Activated effector memory CD4-positive, alpha-beta T cell treated with Interleukin-2 at 50 U/mL for 16 hours (primary cell): ENCODE data around the gene VSIR.

Source experiments
- DNase-seq: peaks from one replicate; pipeline ENCODE4 v3.0.0-alpha.2; 2020

Gene VSIR

DNA sequence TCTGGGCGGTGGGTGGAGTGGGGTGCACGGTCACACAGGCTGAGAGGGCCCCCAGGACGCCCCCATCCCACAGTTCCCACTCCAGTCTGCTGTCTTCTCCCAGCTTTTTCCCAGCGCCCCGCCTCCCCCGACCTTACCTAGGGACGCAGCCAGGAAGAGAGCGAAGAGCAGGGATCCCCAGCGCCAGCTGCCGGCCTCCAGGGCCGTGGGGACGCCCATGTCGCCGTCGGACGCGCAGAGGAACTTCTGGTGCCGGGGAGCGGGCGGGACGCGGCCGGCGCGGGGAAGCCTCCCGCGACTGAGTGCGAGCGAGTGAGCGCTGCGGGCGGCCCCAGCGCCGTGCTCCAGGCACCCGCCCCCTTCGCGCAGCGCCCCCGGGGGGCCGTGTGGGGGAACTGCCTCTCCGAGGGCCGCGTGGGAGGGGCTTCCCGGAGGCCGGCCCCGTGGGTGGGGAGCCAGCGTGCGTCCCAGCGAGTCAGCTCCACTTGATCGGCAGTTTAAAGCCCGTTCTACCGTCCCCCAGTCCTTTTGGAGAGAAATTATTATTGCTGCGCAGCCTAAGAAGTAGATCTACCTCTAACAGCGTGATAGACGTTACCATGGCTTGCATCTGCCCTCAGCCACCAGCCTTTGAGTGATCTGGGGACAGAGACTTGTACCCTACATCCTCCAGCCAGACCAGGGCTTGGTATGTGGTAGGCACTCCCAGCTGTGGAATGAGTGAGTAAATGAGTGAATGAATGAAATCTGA is at the start of gene VSIR:
TSS of gene VSIR (minus strand) at position 300 of the 751 bp plus-strand sequence. CDS start at position 219, 81 bp downstream.
- DNase-seq = peak; percentile 95

DNA sequence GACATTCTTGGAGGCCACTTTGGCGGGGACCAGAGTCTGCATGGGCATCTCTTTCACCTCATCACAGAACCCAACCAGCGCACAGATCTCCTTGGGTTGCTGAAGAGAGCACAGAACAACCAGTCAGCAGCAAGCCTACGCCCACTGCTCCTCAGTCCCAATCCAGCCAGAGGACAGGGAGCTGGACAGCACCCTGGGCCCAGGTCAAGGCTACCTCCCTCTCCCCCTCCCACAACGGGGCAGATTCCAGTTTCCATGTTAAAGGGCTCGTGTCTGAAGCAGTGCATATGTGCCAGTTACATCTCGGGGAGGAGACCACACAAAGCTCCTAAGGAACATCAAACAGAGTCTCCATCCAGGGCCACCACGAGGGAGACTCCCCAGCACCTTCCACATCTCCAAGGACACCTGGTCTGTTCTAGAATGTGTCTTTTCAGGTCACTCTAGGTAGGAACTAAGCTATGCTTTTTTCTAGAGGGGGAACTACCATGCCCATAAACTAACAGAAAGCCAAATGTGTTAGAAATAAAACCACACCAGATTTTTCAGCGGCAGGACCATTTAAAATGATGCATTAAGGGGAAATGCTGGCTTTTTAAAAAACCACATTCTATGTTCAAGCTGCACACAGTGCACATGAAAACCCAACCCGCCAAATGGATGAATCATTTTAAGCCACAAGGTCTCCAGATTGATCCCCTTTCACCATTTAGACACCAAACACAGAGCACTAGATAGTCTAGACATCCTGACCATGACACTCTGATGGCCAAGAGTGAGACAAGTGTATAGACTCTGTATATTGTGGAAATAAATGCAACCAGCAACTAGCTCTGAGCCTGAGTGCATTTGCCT is 48.8 kb upstream of the VSIR start:
- no peak for DNase-seq

DNA sequence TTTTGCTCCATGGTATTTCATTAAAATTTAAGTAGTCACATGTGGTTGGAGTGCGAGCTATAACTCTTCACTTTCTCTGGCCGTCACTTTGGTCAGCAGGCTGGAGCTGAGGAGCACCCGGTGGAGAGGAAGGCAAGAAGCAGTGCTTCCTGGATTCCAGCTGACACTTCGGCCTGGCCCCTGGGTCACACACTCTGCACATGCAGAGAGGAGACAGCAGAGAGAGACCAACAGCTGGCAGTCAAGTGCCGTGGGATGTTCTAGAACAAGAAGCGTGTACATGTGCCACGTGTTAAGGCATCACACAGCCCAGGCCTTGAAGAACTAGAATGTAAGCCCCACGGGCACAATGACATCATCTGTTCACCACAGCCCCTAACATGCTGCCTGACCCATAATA is 47.6 kb upstream of the VSIR start:
- DNase-seq = no peak

DNA sequence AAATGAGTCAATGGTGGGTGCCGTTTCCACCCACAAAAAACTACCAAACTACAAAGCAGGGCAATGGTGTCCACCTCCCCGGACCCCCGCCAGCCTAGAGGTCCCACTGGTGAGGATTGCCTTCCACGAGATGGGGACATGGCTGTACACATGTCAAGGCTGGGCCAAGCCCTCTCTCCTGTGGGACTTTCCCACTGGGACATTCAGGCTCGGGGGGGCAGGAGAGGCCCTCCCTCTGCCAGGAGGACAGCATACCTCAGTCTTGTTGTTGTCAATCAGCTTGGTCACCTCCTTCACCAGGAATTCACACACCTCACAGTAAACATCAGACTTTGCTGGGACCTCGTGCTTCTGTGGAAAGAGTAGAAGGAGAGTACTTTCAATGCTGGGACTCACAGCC is 46.7 kb upstream of the VSIR start:
- DNase-seq = no peak

DNA sequence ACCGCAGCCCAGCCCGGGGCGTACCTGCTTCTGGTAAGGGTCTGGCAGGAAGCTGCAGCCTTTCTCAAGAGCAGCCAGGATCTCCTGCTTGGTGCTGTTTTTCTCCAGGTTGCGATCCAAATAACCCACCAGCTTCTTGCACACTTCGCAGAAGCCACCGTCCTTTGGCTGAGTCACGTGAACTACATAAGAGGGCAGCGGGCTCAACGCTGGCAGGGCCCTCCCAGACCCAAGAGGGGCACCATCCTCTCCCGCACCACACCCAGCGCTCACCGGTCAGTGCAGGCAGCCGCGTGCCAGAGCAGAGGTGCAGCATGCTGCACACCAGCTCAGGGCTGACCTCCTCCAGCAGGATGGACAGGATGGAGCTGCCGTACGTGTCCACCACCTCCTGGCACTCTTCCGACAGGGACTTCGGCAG is 46.1 kb upstream of the VSIR start:
- DNase-seq = no peak

DNA sequence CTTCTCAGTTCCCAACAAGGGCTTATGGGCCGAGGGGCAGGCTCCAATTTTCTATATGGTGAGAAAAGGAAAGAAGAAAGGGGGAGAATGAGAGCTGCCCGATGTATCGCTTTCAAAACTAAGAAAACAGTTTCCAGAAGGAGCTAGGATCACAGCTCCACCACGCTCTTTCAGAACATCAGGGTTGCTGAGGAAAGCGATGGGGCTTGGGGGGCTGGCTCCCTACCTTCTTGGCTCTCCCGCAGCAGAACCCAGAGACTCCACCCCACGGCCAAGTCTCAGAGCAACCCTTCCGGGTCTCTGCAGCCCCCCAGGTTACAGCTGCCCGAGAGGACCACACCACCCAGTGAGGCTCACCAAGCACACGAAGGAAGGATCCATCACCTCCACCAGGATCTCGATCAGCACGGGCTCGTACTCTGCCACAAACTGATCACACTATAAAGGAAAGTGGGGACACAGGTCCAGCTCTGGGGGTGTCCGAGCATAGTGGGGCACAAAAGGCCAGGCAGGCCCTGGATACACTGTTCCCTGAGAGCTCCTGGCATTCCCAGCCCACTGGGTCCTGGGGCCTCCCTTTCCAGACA is 45.4 kb upstream of the VSIR start:
- no peak for DNase-seq

DNA sequence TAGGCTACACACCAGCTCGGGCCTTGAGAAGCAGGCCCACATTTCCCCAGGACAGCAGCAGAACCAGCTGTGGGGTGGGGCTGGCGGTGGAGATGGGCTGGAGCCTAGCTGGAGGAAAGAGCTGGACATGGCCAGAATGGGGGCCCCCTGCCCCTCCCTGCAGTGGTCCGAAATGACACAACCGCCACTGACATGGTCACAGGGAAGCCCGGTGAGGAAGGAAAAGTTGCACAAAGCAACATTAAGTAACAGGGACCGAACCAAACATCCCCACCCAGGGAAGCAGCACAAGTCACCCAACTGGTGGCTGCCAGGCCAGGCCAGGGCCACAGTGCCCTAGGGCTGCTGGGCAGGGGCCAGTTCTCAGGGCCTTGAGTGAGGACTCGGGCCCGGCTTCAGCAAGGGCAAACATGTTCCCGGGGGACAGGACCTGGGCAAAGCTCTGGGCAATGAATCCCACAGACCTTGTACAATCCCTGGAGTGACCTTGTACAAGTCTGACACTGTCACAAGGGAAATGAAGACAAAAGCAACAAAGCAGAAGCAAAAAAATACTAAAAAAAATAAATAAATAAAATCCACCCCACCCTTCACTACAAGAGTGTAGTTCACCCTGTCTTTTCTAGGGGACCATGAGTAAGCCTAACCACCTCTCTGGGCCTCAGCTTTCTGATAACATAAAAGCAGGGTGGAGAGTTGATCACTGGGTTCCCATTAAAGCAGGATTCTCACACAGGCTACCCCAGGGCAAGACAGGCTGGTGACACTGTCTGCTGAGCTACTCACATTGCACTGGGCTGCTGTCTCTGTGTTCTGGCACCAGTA is 44.7 kb upstream of the VSIR start:
- no peak for DNase-seq

DNA sequence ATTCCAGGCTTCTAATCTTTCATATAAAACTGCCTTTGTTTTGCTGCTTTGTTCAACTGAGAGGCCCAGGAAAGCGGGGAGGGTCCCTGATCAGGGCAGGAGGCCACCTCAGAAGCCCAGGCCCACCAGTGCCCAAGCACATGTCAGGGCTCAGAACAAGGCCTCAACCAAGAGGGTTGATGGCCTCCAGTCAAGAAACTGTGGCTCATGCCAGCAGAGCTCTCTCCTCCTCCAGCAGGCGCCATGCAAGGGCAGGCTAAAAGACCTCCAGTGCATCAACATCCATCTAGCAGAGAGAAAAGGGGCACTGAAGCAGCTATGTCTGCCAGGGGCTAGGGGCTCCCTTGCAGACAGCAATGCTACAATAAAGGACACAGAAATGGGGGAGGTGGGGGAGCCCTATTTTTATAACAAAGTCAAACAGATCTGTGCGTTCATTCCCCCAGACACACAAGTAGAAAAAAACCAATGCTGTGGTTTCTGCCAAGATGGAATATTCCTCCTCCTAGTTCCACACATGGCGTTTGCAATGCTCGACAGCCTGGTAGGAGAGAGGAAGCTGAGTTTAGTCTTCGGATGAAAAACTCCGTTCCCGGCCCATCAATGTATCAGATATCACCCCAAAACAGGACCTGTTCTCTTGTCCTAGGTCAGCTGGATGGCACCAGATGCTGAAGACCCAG is 43.8 kb upstream of the VSIR start:
- DNase-seq = no peak

DNA sequence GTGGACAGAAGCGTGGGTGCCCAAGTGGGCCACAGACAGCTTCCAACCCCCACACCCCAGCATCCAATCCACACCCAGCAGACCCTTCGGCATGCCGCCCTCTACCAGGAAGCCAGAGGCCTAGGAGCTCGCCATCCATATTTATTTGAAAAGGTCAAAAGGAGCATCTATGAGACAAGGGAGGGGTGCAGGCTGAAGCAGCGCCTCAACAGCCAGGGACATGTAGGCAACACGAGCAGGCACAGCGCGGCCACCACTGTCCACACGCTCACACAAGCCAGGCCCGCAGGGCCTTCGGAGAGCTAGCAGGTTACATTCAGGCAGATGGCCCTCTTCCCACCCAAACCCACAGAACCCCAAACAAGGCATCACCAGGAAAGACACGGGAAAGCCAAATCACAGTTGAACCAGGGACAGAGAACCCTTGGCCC is 43.1 kb upstream of the VSIR start:
- DNase-seq = no peak

DNA sequence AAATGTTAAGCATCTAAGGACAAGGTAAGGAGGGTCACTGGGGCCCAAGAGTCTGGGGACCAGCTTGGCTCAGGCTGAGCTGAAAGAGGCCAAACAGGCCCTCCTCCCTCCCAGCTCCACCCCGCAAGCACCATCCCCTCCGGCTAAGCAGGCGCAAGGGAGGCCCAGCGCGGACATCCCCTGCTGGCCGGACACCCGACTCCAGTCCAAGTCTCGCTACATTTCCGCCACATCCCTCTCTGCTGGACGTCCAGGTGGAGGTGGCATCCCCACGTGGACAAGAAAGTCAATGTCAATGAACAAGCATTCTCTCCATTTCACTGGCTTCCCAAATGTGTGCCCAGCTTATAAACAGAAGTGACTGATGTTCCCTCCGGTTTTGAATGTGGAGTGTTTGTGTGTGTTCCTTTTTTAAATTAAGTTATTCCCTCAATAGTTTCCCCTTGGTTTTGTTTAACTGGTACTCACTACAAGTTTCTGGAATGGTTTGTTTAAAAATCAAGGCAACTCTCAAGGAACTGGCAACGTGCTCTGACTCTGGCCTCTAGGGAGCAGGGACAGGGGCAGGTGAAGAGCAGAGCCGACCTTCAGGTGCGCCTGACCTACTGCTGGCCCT is 42.3 kb upstream of the VSIR start:
- no peak for DNase-seq

DNA sequence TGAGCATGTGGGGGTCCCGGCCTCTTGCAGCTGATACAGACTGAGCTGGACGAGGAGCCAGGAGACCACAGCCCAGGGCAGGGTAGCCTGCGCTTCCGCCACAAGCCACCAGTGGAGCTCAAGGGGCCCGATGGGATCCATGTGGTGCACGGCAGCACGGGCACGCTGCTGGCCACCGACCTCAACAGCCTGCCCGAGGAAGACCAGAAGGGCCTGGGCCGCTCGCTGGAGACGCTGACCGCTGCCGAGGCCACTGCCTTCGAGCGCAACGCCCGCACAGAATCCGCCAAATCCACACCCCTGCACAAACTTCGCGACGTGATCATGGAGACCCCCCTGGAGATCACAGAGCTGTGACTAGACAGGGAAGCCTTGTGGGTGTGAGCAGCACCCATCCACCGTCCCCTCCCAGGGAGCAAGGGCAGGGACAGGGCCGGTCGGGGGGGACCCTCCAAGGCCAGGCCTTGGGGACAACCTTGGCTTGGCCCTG is 41.6 kb upstream of the VSIR start:
- DNase-seq = no peak

DNA sequence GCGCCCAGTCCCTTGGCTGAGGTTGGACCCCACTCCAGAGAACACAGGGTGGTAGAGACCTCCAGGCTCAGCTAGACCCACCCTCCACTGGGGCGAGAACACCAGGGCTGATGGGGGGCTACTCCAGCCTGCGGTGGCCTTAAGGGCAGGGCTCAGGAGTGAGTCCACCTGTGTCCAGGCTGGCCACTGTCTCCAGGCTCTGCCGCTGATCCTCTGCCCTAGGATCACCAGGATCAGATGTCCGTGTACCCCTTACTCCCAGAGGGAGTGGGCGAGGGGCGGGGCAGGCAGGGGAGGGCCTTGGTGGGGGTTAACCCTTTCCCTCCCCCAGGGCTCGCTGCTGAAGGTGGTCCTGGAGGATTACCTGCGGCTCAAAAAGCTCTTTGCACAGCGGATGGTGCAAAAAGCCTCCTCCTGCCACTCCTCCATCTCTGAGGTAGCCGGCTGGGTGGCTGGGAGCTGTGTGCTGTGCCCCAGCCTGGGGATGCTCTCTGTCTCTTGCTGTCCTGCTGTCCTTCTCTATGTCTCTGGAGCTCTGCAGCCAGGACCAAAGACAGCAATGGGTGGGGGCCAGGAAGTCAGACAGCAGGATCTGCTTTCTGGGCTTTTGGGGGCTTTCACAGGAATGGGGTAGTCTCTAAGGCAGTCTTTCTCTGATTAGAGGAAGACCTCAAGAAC is 39.7 kb upstream of the VSIR start:
- DNase-seq = no peak

DNA sequence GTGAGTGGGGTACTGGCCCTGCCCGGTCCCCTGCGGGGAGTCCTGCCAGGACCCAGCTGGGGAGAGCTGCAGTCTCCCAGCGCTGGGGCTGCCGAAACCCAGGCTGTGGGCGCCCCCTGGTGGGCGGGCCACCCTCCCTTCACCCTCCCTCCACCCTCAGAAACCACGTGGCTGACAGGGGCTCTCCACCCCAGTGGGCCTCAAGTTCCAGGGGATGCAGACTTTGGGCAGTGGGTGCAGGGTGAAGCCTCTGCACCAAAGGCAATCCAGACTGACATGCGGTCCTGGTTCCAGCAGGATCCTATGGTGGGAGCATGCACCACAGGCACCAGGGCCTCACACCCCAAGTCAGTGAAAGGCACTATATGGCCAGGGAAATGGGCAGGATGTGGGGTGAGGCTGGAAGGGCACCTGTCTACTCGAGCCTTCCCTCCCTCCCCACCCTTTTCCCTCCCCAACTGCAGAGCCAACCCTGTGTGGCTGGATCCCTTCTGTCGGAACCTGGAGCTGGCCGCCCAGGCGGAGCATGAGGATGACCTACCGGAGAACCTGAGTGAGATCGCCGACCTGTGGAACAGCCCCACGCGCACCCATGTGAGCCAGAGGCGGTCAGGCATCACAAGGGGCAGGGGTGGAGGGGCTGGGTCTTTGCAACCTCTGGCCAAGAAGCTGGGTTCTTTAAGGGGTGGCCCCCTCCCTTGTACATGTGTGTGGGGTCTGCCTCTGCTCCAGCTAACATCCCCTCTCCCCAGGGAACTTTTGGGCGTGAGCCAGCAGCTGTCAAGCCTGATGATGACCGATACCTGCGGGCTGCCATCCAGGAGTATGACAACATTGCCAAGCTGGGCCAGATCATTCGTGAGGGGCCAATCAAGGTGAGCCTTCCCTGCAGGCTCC is 38.9 kb upstream of the VSIR start:
- peak; percentile 58 for DNase-seq

DNA sequence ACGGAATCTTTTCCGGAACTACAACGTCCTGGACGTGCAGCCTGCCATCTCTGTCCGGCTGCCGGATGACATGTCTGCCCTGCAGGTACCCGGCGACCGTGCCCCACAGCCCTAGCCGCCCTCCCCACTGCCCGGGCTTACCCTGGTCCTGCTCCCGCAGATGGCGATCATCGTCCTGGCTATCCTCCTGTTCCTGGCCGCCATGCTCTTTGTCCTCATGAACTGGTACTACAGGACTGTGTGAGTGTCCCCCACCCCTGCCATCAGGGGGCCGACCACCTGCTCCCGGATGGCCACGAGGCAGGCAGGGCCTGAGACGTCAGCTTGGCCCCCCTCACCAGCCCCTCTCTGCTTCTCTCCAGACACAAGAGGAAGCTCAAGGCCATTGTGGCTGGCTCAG is 38.0 kb upstream of the VSIR start:
- no peak for DNase-seq

DNA sequence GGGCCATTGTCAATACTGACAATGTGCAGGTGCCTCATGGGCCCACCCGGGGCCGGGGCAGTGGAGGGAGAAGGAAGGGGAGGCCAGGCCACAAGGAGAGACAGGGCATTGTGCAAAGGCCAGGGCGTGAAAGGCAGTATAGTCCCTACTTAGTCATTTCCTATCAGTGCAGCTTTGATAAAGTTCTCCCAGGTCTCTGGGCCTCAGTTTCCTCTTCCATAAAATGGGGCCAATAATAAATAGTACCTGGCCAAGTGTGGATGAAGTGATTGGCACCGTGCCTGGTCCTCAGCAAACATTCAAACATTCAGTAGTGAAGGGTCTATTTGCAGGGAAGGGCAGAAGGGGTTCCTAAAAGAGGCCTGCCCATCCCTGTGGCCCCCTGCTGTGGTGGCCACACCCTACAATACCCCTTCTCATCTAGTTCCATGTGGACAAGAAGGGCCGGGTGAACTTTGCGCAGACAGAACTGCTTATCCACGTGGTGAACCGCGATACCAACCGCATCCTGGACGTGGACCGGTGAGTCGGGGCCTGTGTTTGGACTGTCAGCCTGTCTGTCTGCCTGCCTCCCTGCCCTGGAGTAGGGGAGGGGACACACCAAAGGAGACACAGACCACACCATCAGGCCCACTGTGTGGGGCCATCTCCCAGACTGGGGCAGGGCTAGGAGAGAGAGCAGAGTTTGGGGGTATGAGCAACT is 36.9 kb upstream of the VSIR start:
- DNase-seq = no peak

DNA sequence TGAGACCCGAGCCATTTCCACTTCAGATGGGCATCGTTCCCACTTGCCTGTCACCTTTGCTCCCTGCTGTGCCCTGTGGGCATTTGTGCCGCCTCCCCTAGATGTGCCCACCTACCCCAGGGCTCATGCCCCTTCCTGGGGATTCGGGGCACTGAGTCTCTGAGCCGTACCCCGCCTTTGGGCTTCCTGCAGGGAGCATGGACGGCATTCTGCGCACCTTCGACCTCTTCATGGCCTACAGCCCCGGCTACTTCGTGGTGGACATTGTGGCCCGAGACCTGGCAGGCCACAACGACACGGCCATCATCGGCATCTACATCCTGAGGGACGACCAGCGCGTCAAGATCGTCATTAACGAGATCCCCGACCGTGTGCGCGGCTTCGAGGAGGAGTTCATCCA is 36.3 kb upstream of the VSIR start:
- DNase-seq = no peak

DNA sequence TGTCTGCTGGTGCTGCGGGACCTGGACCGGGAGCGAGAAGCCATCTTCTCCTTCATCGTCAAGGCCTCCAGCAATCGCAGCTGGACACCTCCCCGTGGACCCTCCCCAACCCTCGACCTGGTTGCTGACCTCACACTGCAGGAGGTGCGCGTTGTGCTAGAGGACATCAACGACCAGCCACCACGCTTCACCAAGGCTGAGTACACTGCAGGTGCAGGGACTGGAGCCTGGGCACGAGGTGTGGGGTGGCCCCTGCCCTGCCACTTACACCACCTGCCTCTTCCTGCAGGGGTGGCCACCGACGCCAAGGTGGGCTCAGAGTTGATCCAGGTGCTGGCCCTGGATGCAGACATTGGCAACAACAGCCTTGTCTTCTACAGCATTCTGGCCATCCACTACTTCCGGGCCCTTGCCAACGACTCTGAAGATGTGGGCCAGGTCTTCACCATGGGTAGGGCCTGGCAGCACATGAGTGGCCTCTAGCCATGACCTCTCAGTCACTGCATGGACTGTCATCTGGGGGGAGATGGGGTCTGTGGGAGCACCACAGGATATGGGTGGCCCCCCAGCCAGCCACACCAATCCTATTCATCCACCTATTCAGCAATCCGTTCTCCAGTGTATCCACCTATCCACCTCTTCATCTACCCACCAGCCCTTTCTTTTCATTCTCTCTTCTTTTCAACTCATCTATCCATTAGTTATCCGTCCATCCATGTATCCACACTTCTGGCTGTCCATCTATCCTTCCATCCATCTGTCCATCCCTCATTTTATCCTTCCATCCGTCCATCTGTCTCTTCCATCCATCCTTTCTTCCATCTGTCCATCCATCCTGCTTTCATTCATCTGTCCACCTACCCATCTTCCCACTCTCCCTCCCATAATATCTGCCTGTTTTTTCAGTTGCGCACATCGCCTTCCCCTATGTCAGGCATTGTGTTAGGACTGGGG is 34.5 kb upstream of the VSIR start:
- no peak for DNase-seq
